ENCODE results near the gene MICALL1. TPM values are rescaled to one million over a fixed set of nuclear protein-coding genes. Genes with fewer than 3 reads are reported as not detected.

Gene MICALL1
- total RNA-seq, 1 donor from 2014 or later = 85.0 TPM

DNA sequence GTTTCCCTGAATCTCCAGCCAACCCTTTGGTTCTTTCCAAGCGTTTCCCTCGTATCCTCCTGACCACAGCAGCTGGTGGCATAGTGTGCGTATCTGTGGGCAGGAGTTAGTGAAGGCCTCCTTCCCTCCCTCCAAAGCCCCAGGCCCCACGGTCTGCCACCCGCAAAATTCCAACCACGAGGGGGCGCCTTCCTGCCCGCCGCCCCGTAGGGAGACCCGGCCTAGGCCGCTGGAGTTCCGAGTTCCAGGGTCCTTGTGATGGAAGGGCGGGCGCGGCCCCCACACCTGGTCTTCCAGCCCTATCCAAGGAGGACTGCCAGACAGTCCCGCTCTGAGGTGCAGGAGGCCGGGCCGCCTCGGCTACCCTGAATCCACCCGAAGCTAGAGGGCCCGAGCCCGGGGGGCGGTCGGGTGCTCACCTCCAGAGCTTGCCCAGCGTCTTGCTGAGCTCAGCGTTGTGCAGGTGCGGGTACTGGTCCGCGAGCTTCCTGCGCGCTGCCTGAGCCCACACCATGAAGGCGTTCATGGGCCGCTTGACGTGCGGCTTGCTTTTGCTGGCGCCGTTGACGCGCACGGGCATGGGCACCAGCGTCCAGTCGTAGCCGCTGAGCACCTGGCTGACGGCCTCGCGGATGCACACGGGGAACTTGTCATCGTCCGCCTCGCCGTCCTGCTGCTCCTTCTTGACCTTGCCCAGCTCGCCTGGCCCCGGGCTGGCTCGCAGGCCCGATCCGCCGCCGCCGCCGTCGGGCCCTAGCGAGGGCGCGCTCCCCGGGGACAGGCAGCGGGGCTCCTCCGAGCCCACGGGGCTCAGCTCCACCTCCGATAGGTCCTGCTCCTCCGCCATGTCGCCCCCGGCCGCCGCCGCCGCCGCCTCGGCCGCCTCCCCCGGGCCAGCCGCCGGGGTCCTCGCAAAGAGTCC, 77.1 kb downstream of the MICALL1 start:
- no peak for DNase-seq (ENCODE audit: low spot score)

- DNase-seq (ENCODE audit: low spot score) = no peak
Observed at GRCh38 chr22:37983860-37984791, 78.0 kb downstream of the MICALL1 start, which contains the start of gene SOX10. Gene SOX10 (minus strand): TSS chr22:37984555. CDS start chr22:37983784, 771 bp downstream.

DNA sequence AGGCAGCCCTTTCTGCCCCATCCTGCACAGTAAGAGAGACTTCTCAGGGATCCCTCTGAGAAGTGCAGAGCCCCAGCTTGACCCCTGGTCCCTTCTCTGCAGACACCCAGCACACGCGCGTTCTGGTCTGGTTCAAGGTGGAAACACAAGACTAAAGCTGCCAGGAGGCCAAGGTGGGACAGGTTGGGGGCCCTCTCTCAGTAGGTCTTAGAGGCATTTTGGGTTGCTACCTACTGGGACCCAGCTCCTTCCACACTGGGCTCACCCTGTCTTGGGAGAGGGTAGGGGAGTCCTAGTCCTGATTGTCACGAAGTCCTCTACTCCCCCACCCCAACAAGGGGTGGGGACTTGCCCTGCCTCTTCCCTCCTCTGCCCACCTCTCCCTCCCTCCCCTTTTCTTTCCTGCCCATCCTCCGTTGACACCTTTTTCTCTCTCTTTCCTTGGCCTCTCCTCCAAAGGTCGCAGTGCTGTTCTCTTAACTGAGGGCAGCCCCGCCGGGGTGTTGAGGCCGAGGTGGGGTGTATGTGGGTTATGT, 79.0 kb downstream of the MICALL1 start:
- DNase-seq (ENCODE audit: low spot score) = no peak

DNA sequence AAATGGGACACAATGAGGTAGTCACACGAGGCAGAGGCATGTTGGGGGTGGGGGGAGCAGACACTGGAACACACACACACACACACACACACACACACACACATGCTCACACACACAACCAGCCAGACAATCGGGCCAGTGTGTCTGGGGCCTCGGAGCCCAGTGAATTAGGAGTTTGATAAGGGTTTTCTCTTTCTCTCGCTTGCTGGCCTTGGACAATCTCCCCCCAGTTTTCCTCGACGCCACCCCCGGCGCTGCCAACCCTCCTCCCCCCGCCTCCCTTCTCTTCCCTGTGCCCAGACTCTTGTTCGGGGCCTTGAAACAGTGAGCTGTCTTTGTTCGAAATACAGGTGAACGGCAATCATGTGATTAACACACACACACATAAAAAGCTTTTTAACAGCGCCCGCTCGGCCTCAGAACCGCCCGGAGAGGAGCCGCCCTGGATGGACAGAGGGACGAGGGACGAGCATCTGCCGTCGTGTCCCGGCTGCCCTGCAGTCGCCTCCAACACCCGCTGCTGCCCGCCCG, 79.7 kb downstream of the MICALL1 start:
- DNase-seq (ENCODE audit: low spot score) = no peak

- DNase-seq (ENCODE audit: low spot score) = no peak
Observed at GRCh38 chr22:37986371-37986770, 80.3 kb downstream of the MICALL1 start.

GRCh38 chr22:37989146-37990045, 83.3 kb downstream of the MICALL1 start:
- DNase-seq (ENCODE audit: low spot score) = no peak

DNA sequence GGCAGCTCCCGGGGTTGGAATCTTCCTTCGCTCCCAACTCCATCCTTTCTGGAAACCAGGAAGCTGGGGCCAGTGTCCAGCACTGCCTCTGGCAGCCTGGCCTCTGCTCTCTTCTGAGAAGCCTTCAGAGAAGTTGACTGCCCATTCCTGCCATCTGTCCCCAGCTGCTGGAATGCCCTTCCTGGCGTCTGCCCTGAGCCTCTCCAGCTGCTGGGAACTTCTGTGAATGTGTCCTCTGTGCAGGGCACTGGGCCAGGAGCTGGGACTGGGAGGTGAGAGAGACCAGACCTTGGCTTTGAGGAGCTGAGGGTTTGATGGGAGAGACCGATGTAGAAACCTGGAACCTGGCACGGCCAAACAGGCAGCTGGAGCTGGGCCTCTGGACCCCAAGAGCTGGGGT, 84.2 kb downstream of the MICALL1 start:
- no peak for DNase-seq (ENCODE audit: low spot score)

- DNase-seq (ENCODE audit: low spot score) = no peak
Observed at GRCh38 chr22:37990862-37991261, 84.8 kb downstream of the MICALL1 start.

DNA sequence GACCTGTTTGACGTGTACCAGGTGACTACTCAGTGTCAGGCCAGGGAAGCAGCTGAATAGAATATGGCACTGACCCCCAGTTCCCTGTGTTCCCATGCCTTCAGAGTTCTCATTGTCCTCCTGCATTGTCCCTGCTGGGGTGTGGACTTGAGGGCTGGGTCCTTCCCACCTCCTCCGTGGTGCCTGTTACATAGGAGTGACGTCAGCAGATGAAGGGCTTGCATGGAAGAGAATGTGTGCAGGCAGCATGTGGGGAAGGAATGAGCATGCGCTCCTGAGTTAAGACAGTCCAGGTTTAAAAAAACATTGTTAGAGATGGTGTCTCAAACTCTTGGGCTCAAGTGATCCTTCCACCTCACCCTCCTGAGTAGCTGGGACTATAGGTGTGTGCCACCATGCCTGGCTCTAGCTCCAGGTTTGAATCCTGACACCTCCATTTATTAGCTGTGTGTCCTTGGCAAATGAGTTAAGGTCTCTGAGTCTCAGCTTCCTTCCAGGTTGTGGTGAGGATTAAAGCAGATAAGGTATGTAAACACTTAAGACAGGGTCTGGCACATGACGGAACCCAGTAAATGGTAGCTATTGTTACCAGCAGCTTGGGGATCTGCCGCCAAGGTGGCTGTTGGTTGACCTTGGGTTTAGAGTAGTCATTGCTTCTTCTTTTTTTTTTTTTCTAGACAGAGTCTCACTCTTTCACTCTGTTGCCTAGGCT, 85.8 kb downstream of the MICALL1 start:
- DNase-seq (ENCODE audit: low spot score) = no peak

Other genes starting within 250 kb of the MICALL1 start
- gene PDXP, start 247.6 kb upstream of the MICALL1 start, total RNA-seq (ENCODE audit: insufficient read depth, low replicate concordance) = 3.1 TPM
- gene LGALS1, start 230.7 kb upstream of the MICALL1 start, total RNA-seq (ENCODE audit: insufficient read depth, low replicate concordance) = 1,243 TPM
- 7.2 TPM for gene NOL12, start 220.0 kb upstream of the MICALL1 start, total RNA-seq (ENCODE audit: insufficient read depth, low replicate concordance)
- 96.1 TPM for gene TRIOBP, start 209.2 kb upstream of the MICALL1 start, total RNA-seq (ENCODE audit: insufficient read depth, low replicate concordance)
- gene GCAT, start 98.4 kb upstream of the MICALL1 start, total RNA-seq (ENCODE audit: insufficient read depth, low replicate concordance) = 22.4 TPM
- not detected for gene GALR3, start 82.9 kb upstream of the MICALL1 start, total RNA-seq (ENCODE audit: insufficient read depth, low replicate concordance)
- gene ANKRD54, start 62.0 kb upstream of the MICALL1 start, total RNA-seq (ENCODE audit: insufficient read depth, low replicate concordance) = 52.7 TPM
- gene EIF3L, start 56.9 kb upstream of the MICALL1 start, total RNA-seq (ENCODE audit: insufficient read depth, low replicate concordance) = 268 TPM
- not detected for gene C22orf23, start 47.3 kb downstream of the MICALL1 start, total RNA-seq (ENCODE audit: insufficient read depth, low replicate concordance)
- 31.1 TPM for gene POLR2F, start 47.4 kb downstream of the MICALL1 start, total RNA-seq (ENCODE audit: insufficient read depth, low replicate concordance)
- gene SOX10, start 78.3 kb downstream of the MICALL1 start, total RNA-seq (ENCODE audit: insufficient read depth, low replicate concordance) = 1.7 TPM
- gene PICK1, start 151.1 kb downstream of the MICALL1 start, total RNA-seq (ENCODE audit: insufficient read depth, low replicate concordance) = 5.5 TPM
- not detected for gene SLC16A8, start 177.9 kb downstream of the MICALL1 start, total RNA-seq (ENCODE audit: insufficient read depth, low replicate concordance)
- gene BAIAP2L2, start 204.4 kb downstream of the MICALL1 start, total RNA-seq (ENCODE audit: insufficient read depth, low replicate concordance) = not detected

Measured in umbilical cord (tissue), 2 donors.